Right renal cortex interstitium (tissue), 3 donors: ENCODE results near the gene ATP8A1. TPM values are rescaled to one million over a fixed set of nuclear protein-coding genes. Genes with fewer than 3 reads are reported as not detected.

Experiments used
- DNase-seq, 3 donors: peaks; one replicate each; pipeline ENCODE4 v3.0.0-alpha.2; 2013; ENCODE audit warnings: low read depth in 3 of 3, low spot score in 2 of 3
- polyA plus RNA-seq, 3 donors: library from polyadenylated mRNA; unstranded; fragments of 120-200 nt; gene quantifications; one replicate each; pipeline ENCODE4 v1.2.1, GENCODE V29; 2013; ENCODE audit not compliant: insufficient read length in 3 of 3

Gene ATP8A1
- polyA plus RNA-seq, 3 donors: 30.3 to 33.6 (median 31.9) TPM

DNA sequence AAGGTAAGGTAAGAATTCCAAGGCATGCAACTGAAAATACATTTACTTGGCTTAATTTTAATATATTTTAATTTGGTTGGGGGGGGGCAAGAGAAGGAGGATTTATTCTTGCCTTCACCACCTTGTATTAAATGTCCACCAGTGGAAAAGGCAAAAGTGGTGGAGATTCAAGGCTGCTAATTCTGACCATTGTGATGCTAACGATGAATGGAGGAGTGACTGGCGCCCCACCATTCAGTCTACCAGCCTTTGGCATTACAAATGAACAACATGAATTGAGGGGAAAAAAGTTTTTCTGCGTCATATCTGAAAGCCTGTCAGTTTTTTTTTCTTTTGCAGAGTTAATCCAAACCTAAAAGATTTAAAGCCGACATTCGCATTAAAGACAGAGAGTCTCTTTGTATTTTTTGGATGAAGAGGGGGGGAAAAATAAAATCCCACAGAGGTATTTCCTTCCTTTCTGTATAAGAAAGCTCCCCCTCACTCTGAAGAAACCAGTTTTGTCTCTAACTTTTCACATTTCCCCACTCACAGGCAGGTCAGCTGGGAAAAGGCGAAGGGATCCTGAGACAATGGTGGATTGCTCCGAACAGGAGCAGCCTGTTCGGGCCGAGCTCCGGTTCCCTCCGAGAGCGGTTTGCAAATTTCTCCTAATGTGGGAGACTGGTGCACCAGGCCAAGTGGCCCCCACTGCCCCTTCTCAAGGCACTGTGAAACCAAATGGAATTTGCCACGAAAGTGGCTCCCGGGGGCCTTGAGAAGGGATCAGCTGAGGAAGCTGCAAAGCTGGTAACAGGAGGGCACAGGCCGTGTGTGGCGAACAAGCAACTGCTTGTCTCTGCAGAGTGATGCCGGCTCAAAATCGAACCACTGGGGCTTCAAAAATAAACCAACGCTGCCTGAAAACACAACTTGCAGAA is 231.5 kb downstream of the ATP8A1 start:
- DNase-seq: no peak

DNA sequence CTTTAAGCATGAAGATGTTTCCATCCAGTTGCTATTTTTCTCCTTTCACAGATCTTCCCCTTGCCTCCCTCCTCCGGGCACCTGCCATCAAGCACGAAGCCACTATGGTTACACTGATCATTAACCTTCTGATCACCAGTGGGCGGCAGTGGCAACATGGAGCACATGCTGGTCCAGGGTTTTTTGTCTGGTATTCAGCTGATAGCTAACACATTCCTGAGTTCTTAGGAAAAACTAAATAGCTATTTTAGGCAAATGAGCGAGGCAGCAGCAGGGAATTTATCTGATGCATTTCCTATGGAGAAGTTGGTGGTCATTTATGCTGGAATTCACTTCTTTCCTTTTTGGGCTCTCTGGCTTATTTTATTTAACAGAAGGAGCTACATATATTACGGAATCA is 236.8 kb downstream of the ATP8A1 start:
- no peak for DNase-seq

DNA sequence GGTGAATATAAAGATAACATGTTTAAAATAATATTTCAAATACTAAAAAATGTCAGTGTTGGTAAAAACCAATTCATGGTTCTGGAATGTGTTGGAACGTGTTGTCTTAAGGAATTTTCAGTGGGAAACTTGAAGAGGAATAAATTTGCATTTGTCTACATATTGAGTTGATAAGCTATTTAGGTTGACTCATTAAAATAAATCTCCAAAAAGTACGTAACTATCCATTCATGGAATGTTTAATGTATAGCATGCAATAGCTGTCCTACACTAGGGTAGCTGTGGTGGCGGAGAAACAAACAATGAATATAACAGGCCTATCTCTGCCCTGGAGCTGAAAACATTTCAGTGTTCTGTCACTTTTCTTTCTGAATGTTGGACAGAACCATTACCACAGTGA is 239.4 kb downstream of the ATP8A1 start:
- DNase-seq: no peak

DNA sequence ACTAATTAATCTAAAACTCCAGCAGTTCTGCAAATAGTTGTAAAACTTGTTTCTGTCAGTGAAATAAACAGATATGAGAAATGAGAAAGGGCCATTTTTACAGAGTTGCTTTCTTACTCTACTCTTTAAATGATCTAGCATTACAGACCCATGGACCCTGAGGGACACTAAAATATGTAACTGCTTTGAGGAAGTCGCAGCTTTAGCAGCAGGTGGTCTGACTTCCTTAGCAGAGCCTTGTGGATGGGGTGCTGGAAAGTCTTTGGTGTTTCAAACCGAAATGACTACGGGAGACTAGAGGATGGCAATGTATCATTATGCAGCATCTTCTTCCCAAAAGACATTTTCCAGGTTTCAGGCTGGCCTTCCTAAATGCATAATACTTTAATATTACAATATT is 240.9 kb downstream of the ATP8A1 start:
- DNase-seq: no peak

DNA sequence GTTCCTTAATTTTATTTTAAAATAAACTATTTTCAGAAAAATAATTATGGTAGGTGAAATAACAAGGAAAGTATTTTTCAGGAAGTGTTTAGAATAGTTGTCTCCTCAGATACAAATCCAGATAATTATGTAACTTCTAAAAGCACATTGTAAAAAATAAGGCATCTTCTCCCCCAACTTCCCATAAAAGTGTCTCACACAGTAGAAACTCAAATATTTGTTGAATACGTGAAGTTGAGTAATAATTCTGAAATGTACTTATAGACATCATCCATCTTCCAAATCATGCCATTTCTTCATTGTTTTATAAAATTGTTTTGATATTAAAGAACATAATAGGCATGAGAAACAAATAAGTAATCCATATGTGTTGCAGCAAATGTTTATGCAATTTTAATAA is 241.6 kb downstream of the ATP8A1 start:
- no peak for DNase-seq

DNA sequence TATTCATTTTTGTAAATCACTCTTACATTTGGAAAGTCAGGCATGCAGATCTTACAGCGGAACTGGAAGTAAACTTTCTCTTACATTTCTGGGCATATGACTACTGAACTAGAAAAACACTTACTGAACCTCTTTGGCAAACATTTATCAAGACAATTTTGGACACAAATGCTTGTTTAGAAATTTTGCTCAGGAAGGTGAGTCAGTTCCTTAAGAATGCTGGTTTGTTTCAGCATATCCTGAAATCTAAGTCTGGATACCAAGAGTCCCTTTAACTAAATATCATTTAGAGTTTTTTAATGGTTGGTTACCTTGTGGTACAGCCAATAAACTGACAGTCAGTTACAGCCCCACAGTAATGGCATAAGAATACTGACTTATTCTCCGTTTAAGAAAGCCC is 244.7 kb downstream of the ATP8A1 start:
- no peak for DNase-seq

DNA sequence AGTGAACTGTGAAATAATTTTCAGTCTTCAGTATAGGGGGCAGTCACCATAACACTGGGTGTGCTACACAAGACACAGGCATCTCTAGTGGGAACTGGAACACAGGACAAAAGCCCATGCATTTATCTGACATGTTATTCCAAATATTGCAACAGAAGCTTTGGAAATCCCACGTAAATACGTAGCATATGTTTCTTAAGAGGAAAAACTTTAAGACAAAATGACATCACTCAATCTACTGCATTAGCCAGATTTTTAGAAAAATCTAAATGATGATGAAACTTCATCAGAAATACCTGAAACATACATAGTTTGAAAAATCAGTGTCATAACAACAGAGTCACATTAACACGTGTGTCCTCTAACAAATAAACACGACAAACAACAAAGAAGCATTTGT is 245.1 kb downstream of the ATP8A1 start:
- DNase-seq: no peak

DNA sequence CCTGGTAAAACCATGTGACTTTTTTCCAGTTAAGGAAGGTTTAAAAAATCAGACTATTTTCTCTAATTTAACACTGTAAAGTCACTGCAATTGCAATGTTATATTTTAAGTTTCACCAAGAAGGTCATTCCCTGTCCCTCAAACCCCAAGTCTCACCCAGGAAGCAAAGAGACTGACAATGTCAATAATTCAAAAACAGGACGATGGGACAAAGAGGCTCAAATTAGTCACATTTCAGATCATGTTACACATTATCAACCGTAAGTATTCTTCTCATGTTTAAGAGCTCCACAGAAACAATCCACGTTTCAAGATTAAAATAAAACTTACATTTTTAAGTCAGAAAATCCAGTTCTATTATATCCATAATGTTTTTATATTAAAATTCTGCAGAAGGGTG is 246.5 kb downstream of the ATP8A1 start:
- no peak for DNase-seq

DNA sequence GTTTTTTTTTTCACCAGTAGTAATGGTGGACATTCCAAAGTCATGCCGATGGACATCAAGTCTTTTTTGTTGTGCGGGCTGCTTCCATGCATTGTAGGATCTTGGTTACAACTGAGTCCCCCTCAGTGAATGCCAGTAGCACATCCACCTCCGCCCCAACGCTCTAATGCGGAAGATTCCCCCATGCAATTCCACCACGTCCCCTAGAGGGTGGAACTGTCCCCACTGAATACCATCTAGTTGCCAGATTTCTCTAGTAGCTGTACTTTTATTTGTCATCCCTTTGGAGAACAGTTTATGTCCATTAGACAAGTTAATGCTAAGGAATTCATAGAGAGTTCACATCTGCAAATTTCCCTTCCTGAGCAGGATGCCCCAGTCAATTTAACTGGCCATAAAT is 252.9 kb downstream of the ATP8A1 start:
- DNase-seq: no peak

DNA sequence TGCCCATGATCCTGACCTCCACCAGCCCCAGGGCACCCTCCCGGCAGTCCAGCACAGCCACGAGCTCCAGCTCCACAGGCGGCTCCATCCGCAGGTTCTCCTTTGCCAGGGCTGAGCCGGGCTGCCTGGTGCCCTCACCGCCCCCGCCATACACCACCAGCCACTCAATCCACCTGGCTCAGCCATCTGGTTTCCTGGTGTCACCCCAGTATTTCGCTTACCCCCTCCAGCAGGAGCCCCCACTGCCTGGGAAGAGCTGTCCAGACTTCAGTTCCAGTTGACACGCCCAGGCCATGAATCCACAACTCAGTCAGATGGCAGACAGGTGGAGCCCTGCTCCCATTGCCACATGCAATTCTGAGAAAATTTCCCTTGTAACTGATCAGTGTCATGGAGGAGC is 255.7 kb downstream of the ATP8A1 start:
- no peak for DNase-seq

DNA sequence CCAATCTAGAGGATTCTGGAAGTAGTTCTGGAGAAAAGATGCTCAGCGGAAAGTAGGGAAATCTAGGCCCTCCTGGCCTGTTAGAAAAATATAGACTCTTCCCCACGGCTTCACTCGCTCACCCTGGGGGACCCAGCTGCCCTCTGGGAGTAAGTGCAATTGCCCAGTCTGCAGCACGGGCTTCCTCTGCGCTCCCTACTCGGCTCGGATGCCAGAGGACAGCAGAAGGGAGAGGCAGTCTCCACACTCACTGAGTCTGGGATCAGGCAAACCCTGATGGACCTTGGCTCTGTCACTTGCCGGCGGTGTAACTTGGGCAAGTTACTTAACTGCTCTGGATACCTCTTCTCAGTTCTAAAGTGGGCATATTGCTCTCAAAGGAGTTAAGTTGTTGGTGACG is 257.5 kb downstream of the ATP8A1 start:
- DNase-seq: no peak

DNA sequence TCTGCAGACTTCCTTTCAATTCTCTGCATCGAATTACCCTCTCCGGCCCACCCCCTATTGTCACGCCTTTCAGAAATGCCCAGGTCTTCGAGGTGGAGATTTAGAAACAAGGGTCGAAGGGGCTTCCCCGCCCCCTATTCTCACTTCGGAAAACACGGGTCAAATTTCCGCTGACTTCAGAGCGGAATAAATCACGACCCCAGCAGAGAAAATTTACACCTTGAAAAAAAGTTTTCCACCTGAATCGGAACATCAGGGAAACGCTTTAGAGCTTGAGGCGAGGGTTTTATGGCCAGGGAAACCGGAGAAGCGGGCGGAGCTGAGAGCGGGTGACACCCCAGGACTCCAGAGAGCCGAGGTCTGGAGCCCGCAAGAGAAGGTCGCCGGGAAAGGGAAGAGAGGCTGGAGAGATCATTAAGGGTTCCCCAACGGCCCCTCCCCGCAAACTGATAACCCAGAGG is 258.0 kb downstream of the ATP8A1 start:
- peak in 1 of 3 donors; percentile 50 for DNase-seq

DNA sequence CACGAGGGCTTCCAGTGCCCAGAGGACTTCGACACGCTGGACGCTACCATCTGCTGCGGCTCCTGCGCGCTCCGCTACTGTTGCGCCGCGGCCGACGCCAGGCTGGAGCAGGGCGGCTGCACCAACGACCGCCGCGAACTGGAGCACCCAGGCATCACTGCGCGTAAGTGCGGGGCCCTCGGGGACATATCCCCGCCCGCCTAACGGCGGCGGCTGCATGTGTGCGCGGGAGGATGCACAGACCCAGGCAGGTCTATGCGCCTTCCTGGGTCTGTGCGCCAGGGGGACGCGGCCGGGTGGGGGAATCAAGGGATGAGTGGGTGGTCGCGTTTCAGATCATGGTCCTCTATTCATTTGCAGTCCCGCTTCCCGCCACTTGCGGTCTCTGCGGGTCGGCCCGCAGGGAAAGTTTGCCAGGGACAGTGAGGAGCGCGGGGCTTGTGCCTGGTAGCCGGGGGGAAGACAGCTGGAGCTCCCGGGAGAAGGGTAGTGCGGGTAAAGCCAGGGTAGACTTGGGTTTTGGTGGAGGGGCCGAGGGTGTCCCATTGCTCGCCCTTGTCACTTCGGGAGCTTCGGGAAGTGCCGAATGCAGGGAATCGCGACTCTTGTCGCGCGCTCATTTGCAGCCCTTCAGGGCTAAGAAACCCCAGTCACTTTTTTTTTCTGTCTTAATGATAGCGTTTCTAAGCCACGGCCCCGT is 258.6 kb downstream of the ATP8A1 start:
- DNase-seq: no peak

DNA sequence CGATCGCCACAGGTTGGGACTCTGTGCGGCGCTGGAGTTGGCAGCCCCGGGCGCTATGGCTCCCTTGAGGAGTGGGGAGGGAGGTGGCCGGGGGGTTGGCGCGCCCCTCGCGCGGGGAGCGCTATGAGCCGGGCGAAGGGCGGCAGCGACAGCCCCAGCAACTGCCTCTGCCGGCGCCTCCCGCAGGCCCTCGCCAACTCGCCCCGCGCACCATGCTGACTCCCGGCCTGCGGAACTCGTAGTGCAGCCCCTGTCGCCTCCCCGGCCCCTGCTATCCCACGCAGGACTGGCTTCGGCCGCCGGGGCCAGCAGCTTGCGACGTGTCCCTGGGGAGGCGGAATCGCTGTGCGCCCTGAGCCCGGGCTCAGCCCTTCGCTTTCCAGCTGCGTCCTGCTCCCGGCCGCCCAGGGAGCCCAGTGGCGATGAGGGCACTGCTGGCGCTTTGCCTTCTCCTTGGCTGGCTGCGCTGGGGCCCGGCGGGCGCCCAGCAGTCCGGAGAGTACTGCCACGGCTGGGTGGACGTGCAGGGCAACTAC is 259.2 kb downstream of the ATP8A1 start:
- no peak for DNase-seq

DNA sequence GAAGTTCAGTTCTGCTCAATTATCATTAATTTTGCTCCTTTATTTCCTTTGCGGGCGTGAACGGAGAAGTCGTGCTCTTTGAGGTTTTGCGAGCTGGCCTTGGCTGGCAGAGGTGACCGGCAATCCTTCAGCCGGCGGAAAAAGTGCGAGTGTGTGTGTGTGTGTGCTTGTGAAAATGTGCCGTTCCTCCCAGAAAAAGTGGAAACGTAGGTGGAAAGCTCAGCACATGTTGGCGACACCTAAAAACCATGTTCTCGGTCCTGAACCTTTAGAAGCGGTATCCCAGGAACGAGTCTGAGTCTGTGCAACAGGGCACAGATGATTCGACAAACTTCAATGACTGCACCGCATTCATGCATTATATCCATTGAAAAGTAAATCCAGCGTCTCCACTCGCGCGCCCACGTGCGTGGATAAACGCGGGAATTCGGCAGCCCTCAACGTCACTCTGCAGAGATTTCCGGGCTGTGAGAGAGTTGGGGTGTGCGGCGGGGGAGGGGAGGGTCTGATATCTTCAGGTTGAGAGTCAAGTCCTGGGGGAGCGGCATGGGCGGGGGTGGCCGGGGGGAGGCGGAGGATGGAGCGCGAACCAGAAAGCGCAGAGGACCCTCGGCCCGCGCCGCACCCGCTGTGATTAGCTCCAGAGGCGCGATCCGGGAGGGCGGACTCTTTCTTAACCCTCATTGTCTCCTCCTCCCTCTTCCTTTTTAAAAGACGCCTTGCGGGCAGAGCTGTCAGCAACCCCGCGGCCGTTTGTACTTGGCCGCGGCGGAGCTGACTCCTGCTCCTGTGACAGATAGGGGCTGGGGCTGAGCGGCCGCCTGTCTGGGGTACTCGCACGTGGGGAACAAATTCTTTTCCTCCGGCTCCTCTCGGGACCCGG is 259.9 kb downstream of the ATP8A1 start, which contains the start of gene SHISA3:
Gene SHISA3, plus strand, starts transcription at position 737 of the 883 bp plus-strand sequence. CDS start 569 bp downstream, outside the sequence.
- DNase-seq: peak in 1 of 3 donors; percentile 63

DNA sequence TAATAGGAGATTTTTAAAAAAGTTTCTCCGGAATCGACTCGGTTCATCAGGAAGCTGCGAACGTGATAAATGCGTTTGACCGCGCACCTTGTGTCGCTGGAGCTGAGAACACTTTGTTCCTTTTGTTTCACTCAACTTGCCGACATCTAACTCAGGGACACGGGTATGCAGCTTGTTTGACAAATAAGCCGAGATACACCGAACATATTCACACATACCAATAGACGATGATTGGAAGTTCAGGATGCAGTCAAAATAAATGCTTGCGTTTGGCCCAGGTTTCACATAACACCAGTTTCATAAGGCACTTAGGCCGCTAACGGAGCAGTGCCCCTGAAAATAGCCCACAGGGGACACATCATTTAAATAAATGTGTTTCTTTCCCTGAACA is 260.5 kb downstream of the ATP8A1 start:
- no peak for DNase-seq

DNA sequence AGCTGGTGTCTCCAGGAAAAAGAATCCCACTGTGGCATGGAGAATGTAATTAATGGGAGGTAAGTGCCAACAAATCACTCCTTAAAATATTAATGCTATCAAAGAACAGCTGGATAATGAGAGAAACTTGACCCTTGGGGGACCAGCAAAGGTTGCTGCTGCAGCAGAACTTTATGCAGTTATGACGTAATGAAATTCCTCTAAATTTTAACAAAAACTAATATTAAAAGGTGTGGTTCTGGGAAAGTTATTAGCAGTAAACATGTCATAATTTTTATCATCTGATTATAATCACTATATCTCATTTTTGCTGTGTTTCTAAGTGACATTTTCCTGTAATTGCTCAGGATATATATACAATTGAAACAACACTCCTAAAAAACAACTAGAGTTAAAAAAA is 261.3 kb downstream of the ATP8A1 start:
- no peak for DNase-seq

DNA sequence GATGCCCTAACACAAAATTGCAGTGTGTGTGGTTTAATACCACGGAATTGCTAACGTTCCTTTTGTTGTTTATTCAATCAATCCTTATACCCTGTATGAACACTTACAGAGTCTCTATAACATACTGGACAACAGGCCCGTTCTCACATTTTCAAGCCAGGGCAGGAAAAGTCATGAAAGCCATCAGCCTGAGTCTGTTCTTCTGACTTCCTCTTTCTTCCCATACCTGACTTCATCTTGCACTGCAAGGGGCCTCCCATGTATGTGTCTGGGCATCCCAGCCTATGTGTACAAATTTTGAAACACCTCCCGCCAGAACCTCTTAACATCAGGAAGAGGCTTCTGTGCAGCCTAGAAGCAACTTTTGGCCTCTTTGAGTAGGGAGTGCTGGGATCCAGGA is 264.5 kb downstream of the ATP8A1 start:
- no peak for DNase-seq

DNA sequence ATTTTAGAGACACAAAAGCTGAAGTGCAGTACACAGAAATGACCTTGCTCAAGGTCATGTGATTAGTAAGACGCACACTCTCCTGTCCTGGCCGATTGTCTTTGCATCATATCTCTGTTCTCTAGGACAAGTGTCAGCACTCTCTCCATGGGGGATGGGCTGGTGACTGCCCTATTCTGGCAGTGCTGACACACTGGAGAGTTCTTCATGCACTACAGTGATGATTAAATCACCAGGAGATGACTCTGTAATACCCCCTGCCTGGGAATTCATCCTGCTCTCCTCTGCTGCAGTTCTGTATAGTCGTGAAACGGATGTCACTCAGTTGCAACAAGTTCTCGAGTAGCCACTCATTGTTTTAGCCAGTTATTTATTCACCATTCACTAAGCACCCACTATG is 264.9 kb downstream of the ATP8A1 start:
- DNase-seq: no peak

DNA sequence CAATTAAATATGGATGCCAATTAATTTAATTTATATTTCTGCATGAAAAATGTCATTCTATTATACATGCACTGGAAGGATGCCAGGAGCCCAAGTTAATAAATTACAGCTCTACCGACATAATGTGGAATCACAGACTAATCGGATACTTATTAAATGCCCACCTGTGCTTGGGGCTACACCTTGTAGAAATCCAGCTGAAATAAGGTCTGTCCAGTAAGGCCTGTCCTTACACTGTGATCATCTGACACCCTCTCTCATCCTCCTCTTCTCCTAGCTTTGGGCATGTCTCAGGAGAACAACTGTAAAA is 265.6 kb downstream of the ATP8A1 start:
- no peak for DNase-seq
